ENCODE data around the gene DUSP1. TPM values are rescaled to one million over a fixed set of nuclear protein-coding genes. Genes with fewer than 3 reads are reported as not detected.
A peak's percentile ranks its signal among the peaks of the same experiment; 100 is the strongest.

DUSP1 gene
- polyA plus RNA-seq, 12 donors: 35.3 to 179 (median 113) TPM; not detected in 1

DNA sequence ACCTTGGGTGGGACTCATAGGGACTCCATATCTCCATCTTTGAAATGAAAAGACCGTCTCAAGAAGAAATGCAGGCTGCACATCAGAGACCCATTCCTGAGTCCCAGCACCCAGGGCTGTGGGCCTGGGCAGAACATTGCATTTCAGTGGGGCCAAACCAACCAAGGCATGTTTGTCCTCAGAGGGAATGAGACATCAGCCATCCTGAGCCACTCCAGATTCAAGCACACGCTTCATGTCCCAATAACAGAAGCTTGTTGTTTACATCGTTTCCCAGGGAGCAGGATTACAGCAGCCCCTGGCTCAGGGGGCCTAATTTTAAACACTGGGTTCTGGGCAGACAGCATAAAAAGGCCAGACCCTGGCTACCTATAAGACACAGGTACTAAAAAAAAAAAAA lies 24.3 kb downstream of the DUSP1 start:
- no peak for DNase-seq

- DNase-seq: no peak
Measured at GRCh38 chr5:172745838-172746237, 25.2 kb downstream of the DUSP1 start.

- DNase-seq: no peak
Measured at GRCh38 chr5:172745406-172745805, 25.6 kb downstream of the DUSP1 start.

DNA sequence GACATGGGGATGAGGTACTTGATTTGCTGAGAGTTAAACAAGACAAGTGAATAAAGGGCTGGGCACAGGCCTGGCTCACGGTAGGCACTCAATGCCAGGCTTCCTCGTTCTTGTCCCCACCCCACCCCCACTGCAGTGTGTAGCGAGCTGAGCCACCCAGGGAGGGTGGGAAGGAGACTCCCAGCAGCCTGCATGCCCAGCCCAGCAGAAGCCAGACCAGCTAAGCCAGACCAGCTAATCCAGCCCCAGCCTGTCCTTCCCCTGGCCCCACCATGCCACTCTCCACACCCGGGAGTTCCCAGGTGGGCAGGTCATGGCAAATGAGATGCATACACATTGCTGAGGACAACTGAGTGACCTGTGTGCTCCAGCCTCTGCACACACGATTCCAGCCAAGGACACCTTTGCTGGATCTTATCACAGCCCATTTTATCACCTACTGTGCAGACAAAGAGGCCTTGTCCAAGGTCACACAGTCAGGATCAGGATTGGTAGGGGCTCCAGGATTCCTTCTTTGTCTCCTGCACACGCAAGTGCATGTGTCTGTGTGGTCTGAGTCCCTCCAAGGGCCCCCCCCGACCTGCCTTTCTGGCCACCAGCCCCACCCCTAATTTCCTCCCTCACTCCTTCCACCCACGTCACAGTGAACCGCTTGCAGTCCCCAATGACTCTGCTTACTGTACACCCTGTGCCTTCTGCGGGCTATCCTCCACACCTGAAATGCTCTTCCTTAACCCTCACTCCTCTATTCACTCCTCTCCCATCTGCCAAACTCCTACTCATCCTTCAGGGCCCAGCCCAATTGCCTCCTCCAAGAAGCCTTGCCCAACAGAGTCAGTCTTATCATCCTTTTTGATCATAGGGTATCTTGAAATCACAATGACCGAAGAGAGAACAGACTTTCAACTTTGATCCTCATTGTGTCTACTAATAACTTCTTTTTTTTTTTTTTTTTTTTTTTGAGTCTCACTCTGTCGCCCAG lies 26.6 kb downstream of the DUSP1 start:
- DNase-seq: no peak

GRCh38 chr5:172743112-172743959 lies 27.7 kb downstream of the DUSP1 start:
- DNase-seq: no peak

DNA sequence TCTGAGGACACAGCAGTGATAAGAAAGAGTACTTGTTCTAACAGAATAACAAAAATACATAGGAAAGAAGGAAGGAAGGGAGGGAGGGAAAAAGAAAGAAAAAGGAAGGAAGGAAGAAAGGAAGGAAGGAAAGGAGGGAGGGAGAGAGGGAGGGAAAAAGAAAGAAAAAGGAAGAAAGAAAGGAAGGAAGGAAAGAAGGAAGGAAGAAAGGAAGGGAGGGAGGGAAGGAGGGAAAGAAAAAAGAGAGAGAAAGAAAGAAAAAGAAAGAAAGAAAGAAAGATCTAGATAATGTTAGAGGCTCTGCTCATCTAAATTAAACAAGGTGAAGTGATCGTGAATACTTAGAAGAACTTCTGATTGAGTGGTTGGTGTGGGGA lies 29.8 kb downstream of the DUSP1 start:
- no peak for DNase-seq

- DNase-seq: peak; percentile 61
Measured at GRCh38 chr5:172740428-172741205, 30.4 kb downstream of the DUSP1 start.

GRCh38 chr5:172739375-172739774 lies 31.6 kb downstream of the DUSP1 start:
- DNase-seq: no peak

DNA sequence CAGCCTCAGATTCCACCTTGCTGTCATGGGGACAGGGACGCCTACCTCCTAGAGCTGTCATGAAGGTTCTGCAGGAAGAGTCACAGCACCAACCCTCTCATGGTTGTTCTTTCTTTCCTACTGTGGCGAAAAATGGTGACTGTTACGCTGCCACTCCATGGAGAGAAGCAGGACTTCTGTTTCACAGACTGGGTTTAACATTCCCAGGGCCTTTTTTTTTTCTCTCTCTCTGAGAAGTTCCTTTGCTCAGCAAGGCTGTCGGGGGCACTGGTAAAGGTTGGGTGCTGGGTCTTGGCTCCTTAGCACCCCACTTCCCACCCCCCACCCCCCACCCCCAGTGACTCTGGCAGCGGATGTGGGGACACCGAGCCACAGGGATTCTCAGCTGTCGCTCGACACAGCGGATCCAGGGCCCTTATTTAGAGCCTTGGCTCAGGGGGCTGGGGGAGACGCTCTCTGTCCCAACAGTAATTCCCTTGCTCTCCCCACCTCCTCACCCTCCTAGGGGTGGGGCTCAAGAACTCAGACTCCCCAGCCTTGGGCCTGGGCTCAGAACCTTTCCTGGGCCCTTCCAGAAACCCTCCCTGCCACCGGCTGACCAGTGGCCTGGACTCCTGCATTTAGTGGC lies 34.4 kb downstream of the DUSP1 start:
- DNase-seq: no peak

DNA sequence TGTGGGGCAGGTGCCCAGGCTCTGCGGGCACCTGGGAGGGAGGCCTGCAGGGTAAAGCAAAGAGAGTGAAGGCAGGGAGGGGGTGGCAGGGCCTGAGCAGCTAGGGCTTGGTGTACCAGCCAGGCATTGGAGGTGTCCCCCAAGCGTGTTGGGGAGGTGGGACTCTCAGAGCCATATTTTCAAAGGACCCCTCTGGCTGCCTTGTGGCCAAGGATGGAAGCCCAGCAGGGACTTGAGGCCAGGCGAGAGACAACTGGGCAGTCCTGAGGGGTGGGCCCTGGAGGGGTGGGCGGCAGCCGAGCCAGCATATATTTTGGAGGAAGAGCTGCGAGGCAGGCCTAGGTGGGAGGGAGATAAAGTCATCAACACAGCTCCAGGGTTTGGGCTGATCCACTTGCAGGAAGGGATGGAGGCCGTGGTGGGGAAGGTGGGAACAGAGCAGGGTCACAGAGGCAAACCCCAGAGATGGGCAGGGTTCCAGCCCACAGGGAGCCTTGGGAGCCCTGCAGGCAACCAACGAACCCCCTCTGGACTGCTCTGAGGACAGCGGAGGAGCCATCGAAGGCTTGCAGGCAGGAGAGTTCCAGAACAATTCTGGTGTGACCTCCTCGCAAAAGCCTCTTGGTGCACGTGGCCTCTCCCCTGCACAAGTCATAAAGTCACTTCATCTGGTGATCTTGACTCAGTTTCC lies 35.7 kb downstream of the DUSP1 start:
- DNase-seq: no peak

DNA sequence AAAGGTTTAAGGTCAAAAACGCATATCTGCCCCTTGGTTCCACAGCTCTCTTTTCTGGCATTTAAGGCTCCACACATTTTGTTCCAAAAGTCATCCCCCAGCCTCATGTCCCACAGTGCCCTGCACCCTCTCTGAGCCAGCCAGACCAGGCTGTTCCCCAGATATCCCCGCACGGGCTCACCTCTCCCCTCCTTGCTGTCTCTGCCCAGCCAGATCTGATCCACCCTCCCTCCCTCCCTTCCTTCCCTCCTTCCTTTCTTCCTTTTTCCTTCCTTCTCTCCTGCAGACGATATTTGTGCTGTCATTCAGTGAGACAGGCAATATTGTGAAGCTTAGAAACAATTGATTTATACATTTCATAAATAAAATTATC lies 37.0 kb downstream of the DUSP1 start:
- DNase-seq: no peak

GRCh38 chr5:172733131-172733973 lies 37.6 kb downstream of the DUSP1 start:
- peak; percentile 90 for DNase-seq

DNA sequence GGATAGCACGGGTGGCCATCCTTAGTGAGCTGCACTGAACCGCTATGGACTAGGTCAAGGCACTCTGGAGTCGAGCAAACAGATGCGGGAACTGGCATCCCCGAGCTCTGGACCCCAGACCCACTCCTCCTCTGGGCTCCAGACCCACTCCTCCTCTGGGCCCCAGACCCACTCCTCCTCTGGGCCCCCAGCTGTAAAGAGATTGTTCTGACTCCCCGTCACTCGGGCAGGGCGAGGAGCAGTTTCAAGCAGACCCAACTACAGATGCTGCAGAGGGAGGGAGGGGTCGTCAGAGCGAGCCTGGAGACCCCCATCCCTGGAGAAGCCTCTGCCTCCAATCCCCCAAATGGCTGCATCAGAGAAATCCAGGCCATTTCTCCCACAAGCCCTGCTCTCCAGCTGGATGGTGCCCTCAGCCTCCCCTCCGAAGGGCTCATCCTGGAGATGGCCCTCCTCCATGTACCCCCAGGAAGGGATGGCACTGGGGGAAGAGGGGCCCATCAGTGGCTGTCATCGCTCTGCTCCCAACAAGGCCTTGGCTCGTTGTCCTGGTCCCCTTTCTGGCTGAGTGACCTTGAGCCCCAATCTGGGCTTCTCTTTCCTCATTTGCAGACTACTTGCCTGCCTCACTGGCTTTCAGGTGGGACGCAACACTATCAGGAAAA lies 38.7 kb downstream of the DUSP1 start:
- DNase-seq: no peak

DNA sequence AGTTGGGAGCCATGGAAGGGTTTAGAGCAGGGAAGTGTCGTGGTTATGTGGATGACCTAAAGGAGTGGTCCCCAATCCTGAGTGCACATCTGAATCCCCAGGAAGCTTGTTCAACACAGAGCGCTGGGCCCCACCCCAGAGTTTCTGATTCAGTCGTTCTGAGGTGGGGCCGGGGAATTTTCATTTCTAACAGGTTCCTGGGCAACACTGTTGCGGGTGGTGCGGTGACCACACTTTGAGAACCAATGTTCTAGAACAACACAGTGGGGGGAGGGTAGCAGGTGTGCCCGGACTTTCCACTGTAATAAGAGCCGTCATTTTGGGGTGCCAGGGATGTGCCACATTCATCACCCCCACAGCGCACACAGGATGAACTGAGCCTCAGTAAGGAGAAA lies 39.3 kb downstream of the DUSP1 start:
- DNase-seq: no peak

- no peak for DNase-seq
Measured at GRCh38 chr5:172730981-172731679, 39.9 kb downstream of the DUSP1 start.

GRCh38 chr5:172730222-172730621 lies 40.8 kb downstream of the DUSP1 start:
- no peak for DNase-seq

DNA sequence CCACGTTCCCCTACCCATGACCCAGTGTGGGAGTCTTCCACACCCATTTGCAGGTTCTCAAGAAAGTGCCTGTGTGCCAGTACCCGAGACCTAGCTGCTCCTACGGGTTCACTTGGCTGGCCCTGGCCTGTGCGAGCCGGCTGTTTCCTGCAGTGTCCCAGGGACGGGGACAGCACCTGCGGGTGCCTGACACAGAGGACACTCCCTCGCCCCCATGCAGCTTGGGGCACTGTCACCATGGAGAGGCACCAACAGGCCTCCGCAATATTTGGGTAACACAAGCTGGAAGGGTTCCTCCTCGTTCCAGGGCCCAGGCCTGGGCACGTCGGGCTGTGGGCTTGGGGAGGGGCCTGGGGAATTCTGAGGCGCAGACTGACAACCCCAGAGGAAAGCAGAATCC lies 41.4 kb downstream of the DUSP1 start:
- no peak for DNase-seq

- DNase-seq: no peak
Measured at GRCh38 chr5:172728481-172729241, 42.3 kb downstream of the DUSP1 start.

Data from muscle of arm (tissue), 12 donors.